BJ (cell line): Measurements from ENCODE around the gene FCRL3. TPM values are rescaled to one million over a fixed set of nuclear protein-coding genes. Genes with fewer than 3 reads are reported as not detected.

Source experiments
- CTCF ChIA-PET: fragments of 350-600 bp; formaldehyde crosslinking; extraction: SDS; loops from one replicate; lab custom pipeline; 2021; ENCODE audit warnings: antibody characterized with exemption, inconsistent platforms; lab: Yijun Ruan, JAX
- POLR2A ChIA-PET: fragments of 300-600 bp; sonication (Branson Sonifier 250); formaldehyde crosslinking; extraction: SDS; loops from one replicate; lab custom pipeline; 2021; ENCODE audit warnings: antibody characterized with exemption; lab: Charles Lee
- DNase-seq: peaks from one replicate; pipeline ENCODE4 v3.0.0-alpha.2; 2011; ENCODE audit warnings: low read depth
- H3K27me3 ChIP-seq: 2 replicates; pipeline ENCODE4 v1.6.0; 2011; ENCODE audit warnings: low read length; ENCODE audit not compliant: control insufficient read depth, insufficient read depth
- H3K36me3 ChIP-seq: 2 replicates; pipeline ENCODE4 v1.5.1; 2011; ENCODE audit warnings: low read length; ENCODE audit not compliant: control insufficient read depth, insufficient read depth
- H3K4me3 ChIP-seq: 2 replicates; pipeline ENCODE4 v1.5.1; 2011; ENCODE audit warnings: low read depth, mild to moderate bottlenecking, control low read depth, low read length
- polyA plus RNA-seq: library from polyadenylated mRNA; depleted of rRNA; stranded (reverse); fragments of >200 nt; gene quantifications from 2 replicates; pipeline ENCODE4 v1.2.3, GENCODE V29; 2011
- TF ChIP-seq, protein P1 (sequence below): IDR thresholded peaks from 2 replicates; pipeline ENCODE4 v1.5.1; 2011; ENCODE audit warnings: low read depth, mild to moderate bottlenecking, control low read depth, inconsistent platforms, low read length, moderate library complexity; ENCODE audit not compliant: insufficient read depth

FCRL3 gene
- polyA plus RNA-seq, 1 experiment, result not detected

DNA sequence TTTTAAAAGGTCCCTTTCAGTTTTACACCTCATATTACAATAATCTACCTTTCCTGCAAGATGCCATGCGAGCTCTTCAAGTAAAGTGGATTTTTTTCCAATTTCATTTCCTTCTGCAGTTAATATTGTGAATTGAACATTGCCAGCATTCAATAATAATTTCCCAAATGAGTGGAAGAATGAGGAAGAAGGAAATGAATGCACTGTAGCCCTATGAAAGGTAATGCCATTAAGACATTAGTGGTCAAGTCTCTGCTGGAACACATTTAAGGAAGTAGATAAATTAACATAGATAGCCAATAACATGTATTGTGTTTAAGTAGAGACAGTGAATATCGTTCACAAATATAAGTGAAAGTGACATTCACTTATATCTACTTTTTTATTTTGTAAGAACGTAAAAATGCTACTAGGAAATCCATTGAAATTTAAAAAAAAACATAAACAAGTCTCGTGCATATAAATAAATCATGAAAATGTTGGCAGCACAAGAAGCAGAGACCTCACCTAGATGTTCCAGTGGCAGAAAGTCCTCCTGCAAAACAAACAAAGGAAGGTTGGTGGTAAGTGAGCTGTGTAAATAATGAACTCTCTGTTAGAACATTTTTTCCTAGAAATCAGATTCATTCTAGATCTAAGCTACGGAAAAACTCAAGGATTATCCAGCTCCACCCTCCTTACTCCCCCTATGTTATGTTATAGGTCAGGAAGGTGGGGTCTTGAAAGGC lies 17.7 kb downstream of the FCRL3 start:
- CTCF ChIA-PET, result interaction anchor here (1.2 kb wide), 1 partner anchor 8 kb away, joined by 3 read pairs; no protein-coding TSS in a partner anchor
- no peak for DNase-seq
- TF ChIP-seq, protein P1, sequence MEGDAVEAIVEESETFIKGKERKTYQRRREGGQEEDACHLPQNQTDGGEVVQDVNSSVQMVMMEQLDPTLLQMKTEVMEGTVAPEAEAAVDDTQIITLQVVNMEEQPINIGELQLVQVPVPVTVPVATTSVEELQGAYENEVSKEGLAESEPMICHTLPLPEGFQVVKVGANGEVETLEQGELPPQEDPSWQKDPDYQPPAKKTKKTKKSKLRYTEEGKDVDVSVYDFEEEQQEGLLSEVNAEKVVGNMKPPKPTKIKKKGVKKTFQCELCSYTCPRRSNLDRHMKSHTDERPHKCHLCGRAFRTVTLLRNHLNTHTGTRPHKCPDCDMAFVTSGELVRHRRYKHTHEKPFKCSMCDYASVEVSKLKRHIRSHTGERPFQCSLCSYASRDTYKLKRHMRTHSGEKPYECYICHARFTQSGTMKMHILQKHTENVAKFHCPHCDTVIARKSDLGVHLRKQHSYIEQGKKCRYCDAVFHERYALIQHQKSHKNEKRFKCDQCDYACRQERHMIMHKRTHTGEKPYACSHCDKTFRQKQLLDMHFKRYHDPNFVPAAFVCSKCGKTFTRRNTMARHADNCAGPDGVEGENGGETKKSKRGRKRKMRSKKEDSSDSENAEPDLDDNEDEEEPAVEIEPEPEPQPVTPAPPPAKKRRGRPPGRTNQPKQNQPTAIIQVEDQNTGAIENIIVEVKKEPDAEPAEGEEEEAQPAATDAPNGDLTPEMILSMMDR, result no peak
- H3K27me3 ChIP-seq, result no peaks in the 10 kb centered on the region
- POLR2A ChIA-PET, result no interaction called here
- H3K36me3 ChIP-seq, result no peaks in the 10 kb centered on the region
- no peak overlapping the region for H3K4me3 ChIP-seq

DNA sequence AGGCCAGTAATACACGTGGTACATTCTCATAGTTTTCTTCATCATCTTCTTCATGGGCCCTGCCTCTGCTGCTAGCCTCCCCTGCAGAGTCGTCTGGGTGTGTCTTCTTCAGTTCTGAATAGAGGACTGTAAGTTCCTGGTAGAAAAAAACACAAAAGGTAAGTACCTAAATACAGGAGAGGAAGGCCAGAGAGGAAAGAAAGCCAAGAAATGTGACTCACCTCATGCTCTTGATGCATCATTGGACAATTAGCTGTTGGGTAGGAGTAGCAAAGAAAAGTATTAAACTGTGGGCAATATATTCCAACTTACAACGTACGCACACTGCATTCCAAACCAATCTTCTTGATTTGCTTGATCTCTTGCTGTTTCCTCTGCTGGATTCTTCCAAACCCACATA lies 21.8 kb downstream of the FCRL3 start:
- DNase-seq, result no peak
- H3K36me3 ChIP-seq, result no peaks in the 10 kb centered on the region
- POLR2A ChIA-PET, result no interaction called here
- CTCF ChIA-PET, result no interaction called here
- TF ChIP-seq, protein P1, result no peak
- no peaks in the 10 kb centered on the region for H3K27me3 ChIP-seq
- no peak overlapping the region for H3K4me3 ChIP-seq

DNA sequence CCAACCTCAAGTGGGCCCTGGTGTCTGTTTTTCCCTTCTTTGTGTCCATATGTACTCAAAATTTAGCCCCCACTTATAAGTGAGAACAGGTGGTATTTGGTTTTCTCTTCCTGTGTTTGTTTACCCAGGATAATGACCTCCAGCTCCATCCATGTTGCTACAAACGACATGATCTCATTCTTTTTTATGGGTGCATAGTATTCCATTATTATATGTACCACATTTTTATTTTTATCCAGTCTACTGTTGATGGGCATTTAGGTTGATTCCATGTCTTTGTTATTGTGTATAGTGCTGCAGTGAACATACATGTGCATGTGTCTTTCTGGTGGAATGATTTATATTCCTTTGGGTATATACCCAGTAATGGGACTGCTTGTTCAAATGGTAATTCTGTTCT lies 27.6 kb downstream of the FCRL3 start:
- TF ChIP-seq, protein P1, result no peak
- ChIA-PET CTCF (interaction anchor here (0.7 kb wide), 1 partner anchor 17 kb away, joined by 3 read pairs; no protein-coding TSS in a partner anchor), POLR2A (no interaction called here)
- Histone ChIP-seq H3K4me3 (no peak overlapping the region), H3K36me3 (no peaks in the 10 kb centered on the region), H3K27me3 (no peaks in the 10 kb centered on the region)
- DNase-seq, result no peak

DNA sequence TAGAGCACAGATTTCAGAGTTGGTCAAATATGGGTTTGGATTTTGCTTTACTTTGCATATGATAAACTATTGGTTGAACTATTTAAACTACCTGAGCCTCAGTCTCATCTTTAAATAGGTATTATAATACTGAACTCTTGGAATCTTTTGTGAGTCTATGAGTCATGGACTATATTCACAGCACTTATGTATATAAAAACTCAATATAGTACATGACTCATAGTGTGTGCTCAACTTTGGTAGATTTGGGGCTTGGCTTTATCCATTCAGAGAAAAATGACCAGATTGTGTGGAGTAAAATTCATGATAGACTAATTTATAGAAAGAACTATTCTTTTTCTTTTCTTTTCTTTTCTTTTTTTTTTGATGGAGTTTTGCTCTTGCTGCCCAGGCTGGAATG lies 28.7 kb downstream of the FCRL3 start:
- POLR2A ChIA-PET, result no interaction called here
- Histone ChIP-seq H3K36me3 (no peaks in the 10 kb centered on the region), H3K27me3 (no peaks in the 10 kb centered on the region), H3K4me3 (no peak overlapping the region)
- CTCF ChIA-PET, result no interaction called here
- no peak for DNase-seq
- TF ChIP-seq, protein P1, result no peak

DNA sequence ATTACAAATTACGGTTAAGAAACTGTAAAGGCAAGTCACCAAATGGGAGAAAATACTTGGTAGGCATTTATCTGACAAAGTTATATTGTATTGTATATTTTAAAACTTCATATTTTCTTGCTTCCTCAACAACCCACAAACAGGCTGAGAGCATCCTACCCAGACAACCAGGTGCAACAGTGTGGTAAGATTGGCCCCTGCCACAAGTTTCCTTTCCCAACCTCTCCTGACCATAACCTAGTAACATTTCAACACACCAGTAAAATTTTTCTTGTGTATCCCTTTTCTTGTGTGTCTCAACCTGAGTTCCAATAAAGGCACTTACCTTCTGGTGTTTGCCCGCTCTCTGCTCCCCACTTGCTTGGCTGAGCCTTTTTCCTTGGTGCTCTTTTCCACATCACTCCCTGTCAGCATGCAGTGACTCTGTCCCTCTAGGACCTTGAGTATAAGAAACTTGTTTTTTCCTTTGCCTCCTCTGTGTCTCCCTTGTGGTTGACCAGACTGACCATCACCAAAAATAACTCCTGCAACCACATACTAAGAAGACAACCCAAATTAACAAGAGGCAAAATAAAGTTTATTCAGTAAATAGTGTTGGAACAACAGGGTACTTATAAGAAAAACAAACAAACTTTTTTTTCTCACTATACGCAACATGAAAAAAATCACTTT lies 40.9 kb downstream of the FCRL3 start:
- ChIA-PET CTCF (no interaction called here), POLR2A (no interaction called here)
- DNase-seq, result no peak
- no peak overlapping the region for H3K4me3 ChIP-seq
- TF ChIP-seq, protein P1, result no peak
- no peaks in the 10 kb centered on the region for H3K36me3 ChIP-seq
- H3K27me3 ChIP-seq, result no peaks in the 10 kb centered on the region
